ENCODE measurements around the gene CRYGA.

The CRYGA gene, protein sequence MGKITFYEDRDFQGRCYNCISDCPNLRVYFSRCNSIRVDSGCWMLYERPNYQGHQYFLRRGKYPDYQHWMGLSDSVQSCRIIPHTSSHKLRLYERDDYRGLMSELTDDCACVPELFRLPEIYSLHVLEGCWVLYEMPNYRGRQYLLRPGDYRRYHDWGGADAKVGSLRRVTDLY

DNA sequence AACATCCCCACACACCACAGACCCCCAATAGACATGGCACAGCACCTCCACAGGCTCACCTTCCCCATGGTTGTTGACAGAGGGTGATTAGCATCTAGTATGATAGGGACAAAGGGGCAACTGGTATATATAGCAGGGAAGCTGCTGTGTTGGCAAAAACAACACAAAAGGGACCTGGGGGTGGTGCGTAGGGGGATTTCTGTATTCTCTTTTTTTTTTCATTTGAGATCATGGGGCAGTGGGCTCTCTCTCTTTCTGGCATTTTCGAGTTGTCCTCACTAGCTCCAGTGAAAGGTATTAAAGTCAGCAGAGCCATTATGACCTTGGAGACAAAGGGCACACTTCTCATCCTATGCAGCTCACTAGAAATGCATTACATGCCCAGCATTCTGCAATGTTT lies at the start of gene CRYGA:
Gene CRYGA (minus strand): TSS at position 101 of the 400 bp plus-strand sequence. CDS start 33 bp downstream, at position 68.
- intact Hi-C loops (cut with DNase I), result no loop called here
- DNase-seq, result no peak

DNA sequence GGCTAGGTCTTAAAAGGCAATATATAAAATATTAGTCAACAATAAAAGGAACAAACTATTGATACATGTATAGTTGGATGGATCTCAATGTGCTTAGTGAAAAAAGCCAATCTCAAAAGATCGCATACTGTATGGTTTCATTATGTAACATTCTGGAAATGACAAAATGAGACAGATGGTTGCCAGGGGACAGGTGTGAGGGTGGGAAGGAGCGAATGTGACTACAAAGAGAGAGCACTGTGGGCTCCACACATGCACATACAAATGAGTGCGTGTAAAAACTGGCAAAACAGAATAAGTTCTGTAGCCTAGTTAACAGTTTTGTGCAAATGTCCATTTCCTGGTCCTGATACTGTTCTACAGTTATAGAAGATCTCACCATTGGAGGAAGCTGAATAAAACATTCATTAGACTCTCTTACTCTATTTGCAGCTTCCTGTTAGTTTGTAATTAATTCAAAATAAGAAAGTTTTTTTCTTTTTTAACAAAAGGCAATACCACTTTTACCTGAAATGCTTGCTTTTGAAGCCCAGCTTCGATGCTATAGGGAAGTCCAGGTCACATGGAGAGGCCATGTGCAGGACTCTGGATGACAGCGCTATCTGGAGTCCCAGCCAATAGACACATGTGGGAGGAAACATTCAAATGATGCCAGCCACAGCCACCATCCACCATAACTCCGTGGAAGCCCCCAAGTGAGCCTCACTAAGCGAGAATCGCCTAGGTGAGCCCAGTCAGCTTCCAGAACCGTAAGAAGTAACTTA lies 47.5 kb upstream of the CRYGA start:
- intact Hi-C loops (cut with DNase I), result no loop called here
- DNase-seq, result peak in 18 of 42 donors; percentile 10 to 66 (median 25)

DNA sequence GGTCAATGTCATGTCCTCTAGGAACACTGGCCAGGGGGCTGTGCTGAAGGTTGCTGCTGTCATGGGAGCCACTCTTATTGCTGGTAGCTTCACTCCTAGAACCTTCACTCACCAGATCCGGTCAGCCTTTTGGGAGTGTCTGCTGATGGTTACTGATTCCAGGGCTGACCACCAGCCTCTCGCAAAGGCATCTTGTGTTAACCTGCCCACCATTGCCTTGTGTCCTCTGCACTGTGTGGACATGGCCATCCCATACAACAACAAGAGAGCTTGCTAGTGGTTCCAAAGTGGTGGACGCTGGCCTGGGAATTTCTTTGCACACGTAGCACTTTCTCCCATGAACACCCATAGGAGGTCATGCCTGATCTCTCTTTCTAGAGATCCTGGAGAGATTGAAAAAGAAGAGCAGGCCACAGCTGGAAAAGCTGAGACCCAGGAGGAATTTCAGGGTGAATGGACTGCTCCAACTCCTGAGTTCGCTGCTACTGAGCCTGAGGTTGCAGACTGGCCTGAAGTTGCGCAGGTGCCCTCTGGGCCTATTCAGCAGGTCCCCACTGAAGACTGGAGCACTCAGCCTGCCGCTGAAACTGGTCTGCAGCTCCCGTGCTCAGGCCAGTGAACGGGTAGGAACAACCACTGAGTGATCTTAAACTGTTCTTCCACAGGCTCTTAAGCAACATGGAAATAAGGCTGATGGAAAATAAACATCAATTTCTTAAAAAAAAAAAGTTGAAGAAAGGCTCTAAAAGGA lies 45.1 kb upstream of the CRYGA start:
- DNase-seq, result no peak
- intact Hi-C loops (cut with DNase I), result no loop called here

DNA sequence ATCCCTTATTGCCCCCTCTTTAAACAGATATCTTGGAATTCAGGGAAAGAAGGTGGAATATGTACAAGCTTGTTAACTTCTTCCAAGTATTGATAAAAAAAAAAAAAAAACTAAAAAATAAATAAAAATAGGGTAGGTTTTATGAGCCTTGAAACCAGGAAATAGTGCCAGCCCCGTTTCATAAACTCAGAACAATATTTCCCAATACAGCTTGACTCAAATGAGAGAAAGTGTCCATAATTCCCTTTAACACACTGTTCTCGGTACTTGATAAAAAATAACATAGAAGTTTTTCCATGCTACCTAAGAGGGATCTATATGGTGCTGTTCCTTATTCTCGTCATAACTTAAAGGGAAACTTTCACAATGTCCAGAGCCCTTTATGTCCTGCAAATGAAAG lies 44.4 kb upstream of the CRYGA start:
- no peak for DNase-seq
- intact Hi-C loops (cut with DNase I), result no loop called here

DNA sequence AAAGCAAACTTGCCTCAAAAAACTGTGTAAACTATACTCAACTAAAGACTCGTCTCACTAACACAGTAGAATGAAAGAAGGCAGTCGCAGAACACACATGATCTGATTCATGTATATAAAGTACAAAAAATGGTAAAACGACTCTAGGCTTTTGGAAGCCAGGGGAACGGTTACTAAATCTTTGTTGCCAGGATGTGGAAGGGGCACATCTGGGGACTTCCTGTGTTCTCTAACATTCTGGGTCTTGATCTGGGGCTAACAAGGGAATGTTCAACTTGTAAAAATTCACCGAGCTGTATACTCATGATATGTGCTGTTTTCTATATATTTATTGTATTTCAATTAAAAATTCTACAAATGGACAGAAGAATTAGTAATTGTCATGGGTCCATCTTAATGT lies 40.8 kb upstream of the CRYGA start:
- no peak for DNase-seq
- intact Hi-C loops (cut with DNase I), result no loop called here

DNA sequence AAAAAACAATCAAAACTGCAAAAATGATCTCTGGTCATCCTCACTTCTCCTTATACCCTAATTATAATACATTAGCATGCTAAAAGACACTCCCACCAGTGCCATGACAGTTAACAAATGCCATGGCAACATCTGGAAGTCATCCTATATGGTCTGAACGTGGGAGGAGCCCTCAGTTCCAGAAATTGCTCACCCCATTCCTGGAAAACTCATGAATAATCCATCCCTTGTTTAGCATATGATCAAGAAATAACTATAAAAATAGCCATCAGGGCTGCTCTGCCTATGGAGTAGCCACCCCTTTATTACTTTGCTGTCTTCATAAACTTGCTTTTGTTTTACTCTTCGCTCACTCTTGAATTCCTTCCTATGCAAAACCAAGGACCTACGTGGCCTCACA lies 32.1 kb upstream of the CRYGA start:
- intact Hi-C loops (cut with DNase I), result no loop called here
- DNase-seq, result no peak

DNA sequence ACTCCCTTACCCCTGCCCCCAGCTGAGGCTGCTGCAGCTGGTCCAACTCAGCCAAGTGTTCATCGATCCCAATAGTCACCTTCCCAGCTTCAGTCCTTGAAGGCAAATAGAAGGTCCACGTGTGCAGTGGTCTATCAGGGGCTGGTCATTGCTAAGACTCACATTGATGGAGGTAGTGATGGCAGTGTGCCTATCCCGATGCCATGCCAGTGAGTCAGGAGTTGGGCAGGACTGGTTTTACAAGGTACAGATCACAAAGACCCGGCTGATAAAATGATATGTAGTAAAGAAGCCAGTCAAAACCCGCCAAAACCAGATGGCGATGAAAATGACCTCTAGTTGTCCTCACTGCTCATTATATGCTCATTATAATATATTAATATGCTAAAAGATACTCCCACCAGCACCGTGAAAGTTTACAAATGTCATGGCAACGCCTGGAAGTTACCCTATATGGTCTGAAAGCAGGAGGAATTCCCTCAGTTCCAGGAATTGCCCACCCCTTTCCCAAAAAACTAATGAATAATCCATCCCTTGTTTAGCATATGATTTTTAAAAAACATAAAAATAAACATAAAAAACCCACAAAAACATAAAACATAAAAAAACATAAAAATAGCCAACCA lies 29.3 kb upstream of the CRYGA start:
- DNase-seq, result no peak
- intact Hi-C loops (cut with DNase I), result no loop called here

DNA sequence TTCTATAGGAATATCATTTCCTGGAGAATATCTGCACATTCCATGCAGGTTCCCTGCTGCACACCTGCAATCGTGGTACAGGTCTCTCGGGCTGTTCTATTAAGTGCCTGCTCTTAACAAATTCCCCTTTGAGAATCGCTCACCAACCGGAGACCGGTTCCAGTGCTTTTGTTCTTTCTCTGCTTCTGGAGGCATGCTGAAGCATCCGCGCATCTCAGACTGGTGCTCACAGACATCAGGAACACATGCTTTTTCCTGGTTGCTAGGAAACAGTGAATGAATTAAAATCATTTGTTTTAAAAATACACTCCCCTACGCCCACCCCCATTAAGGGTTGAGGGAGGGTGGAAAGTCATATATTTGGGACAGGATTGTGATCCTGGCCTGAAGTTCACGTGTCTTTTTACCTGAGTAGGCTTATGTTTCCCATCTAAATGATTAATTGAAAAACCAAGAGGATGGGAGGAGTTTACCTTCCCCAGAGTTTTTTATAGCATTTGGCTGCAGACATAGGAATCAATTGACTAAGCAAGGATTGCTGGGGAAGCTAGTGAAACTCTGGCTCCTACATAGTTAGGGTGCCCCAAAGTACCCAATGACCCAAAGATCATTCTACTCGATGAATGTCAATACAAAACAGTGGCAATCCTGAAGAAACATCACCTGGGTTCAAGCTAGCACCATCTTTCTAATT lies 26.6 kb upstream of the CRYGA start, which contains the start of gene C2orf80:
Gene C2orf80 (minus strand): TSS at position 221 of the 694 bp plus-strand sequence. CDS start 3,044 bp downstream, outside the sequence.
- intact Hi-C loops (cut with DNase I), result no loop called here
- DNase-seq, result peak in 41 of 42 donors; percentile 18 to 86 (median 56)

DNA sequence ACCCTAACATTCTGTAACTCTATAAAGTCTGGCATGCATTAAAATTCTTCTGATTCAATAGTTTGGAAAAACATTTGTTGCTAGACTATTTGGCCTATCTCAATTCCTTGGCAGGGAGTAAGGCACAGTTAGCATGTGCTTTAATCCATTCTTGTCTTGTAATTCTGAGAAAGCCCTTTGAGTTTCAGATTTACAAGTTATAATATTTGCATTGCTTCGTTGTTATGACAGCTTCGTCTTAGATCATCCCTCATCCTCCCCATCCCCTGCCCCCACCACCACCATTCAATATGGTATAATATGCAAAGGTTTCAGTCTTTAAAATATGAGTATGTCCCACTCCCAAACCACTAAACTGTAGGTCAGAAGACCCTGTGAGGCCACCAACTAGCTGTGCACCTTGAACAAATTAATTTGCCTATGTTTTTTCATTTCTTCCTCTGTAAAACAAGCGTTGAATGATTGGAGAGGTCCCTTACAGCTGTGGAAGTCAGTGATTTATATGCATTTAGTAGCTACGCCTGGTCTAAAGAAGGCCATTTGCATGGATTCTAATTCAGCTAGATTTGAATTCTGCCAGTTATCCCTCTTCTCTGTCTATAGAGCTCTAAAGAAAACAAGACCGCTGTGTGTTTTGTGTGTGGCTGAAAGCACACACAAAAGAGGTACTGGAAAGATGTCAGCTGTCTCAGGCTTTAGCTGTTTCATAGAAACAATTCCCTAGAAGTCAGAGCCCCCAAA lies 25.9 kb upstream of the CRYGA start:
- intact Hi-C loops (cut with DNase I), result no loop called here
- DNase-seq, result no peak

DNA sequence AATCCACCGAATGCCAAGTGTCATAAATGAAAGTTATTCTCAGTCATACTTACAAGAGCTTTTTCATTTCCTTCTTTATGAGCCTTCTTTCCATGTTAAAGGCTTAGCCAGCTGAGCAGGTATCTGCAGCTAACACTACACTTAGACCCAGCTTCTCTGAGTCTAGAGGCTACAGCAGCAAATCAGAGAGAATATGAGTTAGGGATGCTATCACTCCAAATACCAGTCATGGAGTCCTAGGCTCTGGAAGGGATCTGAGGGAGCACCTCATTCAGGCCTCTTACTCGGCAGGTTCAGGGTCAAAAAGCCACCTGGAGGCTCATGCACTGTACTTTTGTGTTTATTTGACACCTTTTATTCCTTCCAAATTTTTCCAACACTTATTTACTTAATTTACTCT lies 23.5 kb upstream of the CRYGA start:
- intact Hi-C loops (cut with DNase I), result no loop called here
- peak in 4 of 42 donors; percentile 11 to 32 (median 22) for DNase-seq

DNA sequence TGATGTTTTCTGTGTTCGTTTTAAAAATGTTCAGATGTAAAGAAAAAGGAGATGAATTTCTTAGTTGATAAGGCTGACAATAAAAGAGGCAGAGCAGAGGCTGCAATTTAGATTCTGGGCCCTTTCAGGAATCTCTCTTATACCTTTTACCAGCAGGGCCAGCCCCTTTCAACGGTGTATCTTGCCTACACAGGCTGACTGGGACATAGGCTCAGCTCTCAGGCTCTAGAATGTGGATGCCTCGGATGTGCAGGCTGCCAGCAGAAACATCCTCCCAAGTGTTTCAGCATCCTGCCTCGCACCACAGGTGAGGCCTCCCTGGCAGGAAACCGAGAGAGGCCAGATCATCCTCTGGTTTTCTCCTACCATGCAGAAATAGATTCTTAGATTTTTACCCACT lies 23.1 kb upstream of the CRYGA start:
- intact Hi-C loops (cut with DNase I), result no loop called here
- DNase-seq, result peak in 22 of 42 donors; percentile 10 to 67 (median 26)

DNA sequence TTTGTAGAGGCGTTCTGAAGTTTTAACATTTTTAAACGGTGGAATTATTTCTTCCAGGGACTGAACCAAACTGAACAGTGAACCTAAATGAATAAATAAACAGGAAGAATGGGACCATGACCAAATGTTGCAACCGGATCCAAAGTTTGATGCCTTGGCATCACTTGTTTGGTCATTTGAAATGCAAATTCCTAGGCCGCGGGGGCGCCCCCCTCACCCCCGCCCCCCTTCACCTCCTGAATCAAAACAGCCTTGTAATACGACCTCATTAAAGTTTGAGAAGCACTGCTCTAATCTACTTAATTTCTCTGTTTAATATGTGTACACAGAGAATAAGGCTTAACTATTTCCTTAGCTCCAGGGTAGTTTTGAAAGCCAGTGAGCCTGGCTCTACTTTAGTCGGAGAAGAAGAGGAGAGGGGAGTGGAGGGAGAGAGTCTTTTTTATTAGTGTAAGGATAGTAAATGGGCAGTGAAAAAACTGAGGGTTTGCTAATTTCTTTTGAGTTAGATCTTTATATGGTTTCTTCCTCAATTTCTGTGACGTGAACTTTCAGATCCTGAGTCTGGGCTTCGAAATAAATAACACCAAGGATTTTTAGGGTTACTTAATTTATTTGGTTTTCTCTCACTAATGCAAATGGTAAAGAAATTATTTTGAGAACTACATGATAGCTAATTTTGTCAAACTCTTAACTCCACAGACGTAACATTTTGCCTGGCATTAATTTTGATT lies 20.8 kb upstream of the CRYGA start:
- DNase-seq, result no peak
- intact Hi-C loops (cut with DNase I), result no loop called here

DNA sequence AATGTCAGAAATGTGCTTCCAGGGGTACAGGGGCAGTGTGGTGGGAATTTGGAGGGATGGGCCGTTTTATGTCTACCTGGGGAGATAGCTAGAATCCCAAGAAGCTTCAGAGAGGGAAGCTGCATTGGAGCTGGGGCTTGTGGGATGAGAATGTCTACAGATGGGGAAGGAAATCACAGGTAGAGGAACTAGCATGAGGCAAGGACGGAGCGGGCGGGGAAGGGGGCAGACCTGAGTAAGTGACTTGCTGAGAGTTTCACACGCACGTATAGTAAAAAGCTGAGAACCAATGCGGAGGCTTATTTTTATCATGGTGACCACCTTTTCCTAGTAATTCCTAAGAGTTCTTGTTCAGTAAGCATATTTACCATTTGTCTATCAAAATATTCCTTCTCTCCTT lies 20.1 kb upstream of the CRYGA start:
- intact Hi-C loops (cut with DNase I), result no loop called here
- peak in 12 of 42 donors; percentile 11 to 64 (median 35) for DNase-seq

DNA sequence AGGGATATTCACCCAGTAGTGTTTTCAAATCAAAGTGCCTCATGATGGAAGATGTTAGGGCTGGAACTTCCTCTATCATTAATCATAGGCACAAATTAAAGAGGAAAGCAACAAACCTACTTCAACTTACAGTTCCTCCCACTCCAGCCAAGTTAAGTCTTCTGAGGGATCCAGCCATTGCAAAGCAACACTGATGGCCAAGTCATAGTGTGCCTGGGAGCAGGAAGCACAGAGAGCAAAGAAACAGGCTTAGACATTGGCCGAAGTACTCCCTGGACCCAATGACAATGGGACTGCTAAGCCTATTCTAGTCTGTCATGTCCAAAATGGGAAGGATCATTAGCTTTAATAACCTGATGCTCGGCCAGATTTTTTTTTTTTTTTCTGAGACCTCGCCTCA lies 19.4 kb upstream of the CRYGA start:
- intact Hi-C loops (cut with DNase I), result no loop called here
- DNase-seq, result no peak

DNA sequence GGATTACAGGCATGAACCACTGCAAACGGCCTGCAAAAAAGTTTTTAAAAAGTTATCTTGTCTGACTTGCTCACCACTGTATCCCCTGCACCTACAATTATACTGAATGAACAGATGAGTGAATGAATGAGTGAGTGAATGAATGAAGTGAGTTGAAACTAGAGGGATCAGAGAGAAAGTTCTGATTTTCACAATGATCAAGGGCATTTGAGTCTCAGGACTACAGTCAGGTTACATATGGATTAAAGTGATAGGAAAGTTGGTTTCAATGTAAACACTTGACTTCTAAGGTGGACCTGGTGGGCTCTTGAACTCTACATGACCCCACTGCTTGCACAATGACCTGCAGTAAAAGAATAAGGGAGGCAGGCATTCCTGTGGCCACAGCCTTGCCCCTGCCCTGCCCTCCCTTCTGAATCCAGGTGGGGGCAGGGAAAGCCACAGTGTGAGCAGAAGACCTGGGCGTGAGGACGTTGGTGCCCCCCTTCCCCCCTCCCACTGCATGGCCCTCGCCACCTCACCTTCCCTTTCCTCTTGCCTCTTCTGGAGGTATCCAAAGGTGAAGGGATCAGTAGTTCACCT lies 15.7 kb upstream of the CRYGA start:
- intact Hi-C loops (cut with DNase I), result loop anchor here (5.0 kb wide), 1 partner anchor 73 kb away; no protein-coding TSS in a partner anchor
- no peak for DNase-seq

DNA sequence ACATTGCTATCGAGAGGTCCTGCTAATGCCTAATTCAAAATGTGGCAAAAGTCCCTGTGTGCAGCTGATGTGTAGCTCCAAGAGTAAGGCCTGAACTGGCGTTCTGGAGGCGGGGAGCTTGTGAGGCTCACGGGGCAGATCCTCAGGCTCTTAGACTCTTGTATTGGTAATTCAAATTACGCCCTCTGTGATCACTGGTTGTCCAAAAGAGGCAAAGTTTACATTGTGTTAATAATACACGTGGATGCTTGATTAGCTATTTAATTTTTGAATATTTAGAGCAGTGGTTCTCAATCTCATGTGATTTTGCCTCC lies 12.4 kb upstream of the CRYGA start:
- intact Hi-C loops (cut with DNase I), result loop anchor here (5.0 kb wide), 1 partner anchor 77 kb away; no protein-coding TSS in a partner anchor
- DNase-seq, result peak in 2 of 42 donors; percentile 20 to 26
